DMS153 treated with DMSO at 0.1 percent for 48 hours (cell line): ENCODE results near the gene ATP6AP1.
"Not testable (repeated sequence)": the region's sequence is repeated elsewhere in the genome, so short reads cannot be mapped to it uniquely, and the experiment has no call there.

Experiments
- DNase-seq: peaks from one replicate; lab custom pipeline; 2025; ENCODE audit not compliant: unreplicated experiment; lab: John Stamatoyannopoulos, UW

ATP6AP1 gene

DNA sequence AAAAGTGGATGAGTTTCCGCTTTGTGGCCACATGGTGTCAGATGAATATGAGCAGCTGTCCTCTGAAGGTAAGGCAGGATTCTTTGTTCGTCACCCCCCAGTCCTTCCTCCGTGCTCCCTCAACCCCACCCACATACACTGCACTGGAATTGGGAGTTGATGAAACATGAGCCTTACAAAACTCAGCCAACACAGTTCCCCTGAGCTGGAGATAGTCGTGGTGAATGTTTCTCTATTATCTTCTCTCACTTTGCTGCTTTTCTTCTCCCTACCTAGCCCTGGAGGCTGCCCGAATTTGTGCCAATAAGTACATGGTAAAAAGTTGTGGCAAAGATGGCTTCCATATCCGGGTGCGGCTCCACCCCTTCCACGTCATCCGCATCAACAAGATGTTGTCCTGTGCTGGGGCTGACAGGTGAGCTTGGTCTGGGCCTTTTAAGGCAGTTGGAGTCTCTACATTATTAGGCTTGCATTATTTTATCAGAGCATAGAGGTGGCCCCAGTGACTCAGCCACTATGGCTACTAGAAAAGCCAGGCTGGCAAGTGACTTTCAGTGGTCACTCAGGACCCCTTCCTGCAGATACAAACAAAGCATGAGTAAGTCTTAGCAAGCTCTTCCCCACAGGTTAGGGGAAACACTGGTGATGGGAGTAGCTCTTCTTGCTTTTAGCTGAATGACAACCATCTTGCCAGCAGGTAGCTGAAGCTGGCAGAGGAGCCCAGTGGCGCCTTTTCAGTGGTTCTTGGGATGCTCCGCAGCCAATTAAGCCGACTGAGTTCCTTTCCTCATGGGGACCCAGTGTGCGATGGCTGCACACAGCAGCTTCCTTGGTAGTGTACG lies 28.7 kb upstream of the ATP6AP1 start:
- DNase-seq = no peak

DNA sequence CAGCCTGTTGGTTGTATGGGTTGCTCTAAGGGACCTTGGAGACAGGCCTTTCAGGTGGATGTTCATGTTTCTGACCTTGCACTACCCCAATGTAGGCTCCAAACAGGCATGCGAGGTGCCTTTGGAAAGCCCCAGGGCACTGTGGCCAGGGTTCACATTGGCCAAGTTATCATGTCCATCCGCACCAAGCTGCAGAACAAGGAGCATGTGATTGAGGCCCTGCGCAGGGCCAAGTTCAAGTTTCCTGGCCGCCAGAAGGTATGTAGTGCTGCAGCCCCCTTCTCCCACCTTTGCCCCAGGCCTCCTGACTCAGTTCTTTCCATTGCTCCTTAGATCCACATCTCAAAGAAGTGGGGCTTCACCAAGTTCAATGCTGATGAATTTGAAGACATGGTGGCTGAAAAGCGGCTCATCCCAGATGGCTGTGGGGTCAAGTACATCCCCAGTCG lies 28.1 kb upstream of the ATP6AP1 start:
- not testable (repeated sequence) for DNase-seq

DNA sequence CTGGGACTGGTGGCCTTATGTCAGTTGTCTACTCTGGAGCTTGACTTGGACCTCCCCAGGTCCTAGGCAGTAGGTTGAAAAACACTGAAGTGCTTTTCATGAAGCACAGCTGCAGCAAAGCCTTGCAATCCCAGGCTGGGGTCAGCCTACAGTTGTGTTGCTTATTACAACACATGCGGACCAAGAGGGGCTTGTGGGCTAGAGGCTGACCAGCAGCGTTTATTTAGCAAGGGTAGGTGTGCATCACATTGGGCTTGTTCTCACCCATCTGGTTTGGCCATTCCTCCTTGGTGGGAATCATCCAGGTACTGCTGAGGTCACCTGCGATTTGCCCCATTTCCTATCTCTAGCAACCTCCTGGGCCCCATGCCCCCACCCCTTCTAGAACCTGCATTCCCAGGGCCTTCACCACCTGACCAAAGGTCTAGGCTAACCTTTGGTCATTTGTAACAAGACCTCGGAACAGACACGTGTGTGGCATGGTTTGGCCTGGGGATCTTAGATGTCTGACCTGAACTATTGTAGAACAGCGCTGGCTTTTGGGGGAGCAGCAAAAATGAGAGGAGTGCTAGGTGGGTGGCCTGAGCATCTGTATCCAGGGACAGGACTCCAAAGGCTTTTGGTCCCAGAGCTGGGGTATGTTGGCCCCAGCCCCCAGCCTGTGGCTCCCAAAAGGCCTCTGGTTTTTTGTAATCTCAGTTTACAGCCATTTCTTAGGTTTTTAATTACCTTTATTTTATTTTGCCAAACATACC lies 27.3 kb upstream of the ATP6AP1 start:
- DNase-seq = no peak

DNA sequence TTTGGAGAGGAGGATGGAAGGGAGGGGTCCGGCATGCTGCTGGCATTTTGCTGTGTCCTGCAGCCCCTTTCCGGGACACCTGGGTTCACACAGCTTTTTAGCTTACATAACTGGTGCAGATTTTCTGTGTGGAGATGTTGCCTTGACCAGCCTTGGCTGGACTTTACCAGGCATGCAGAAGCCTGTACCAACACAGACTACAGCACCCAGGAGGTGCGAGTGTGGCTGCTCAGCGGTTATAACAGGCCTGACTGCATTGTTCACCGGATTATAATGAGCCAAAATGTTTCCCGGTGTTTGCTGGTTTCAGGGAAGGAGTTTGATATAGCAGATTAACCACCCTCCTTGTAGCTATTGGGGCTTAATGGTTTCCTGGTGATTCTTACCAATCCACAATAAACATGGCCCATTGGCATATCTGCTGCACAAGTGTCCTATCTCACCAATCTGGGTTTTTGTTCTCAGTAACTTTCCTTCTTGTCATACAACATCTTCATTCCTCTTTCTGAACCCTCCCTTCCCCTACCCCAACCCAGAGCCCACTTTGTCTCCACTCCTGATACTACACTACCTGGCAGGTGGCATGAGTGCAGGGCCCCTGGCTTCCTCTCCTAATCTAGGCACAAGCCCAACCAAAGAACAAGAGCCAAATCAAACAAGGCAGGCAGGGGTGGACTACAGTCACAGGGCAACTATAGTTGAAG lies 26.4 kb upstream of the ATP6AP1 start:
- no peak for DNase-seq

DNA sequence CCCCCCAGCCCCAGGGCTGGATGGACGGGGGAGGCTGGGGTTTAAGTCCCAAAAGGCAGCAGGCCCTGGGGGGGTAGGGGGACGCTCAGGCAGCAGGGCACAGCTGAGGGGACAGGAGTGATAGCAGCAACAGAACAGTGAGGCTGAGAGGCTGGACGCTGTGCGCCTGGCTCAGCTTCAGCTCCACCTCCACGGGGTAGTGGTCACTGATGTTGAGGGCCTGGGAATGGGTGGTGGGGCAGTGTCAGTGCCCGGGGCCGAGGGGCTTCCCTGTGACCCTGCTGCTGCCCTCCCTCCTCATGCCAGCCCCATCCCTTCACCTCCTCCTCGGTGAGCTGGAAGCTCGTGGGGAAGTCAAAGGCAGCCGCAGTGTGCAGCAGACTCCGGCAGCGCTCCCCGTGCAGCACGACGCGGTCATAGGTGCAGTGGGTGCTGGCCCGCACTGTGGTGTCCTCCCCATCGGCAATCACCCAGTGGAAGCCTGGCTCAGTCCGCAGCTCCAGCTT lies 25.8 kb upstream of the ATP6AP1 start:
- no peak for DNase-seq

DNA sequence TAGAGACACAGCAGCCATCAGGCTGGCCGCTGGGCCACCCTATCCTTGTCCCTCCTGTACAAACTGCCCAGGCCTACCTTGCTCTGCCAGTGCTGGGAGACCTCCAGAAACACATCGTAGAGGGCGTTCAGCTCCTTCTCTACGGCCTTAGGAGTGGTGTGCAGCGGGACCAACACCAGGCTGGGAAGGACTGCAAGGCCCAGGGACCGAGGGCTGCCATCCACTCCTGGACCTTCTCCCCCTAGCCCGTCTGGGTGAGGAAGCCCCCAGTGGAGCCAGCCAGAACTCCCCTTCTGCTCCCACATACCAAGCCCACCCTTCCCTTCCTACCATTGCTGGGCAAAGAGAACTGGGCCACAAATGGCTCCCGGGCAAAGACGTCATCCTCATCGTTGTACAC lies 25.3 kb upstream of the ATP6AP1 start:
- DNase-seq = no peak

DNA sequence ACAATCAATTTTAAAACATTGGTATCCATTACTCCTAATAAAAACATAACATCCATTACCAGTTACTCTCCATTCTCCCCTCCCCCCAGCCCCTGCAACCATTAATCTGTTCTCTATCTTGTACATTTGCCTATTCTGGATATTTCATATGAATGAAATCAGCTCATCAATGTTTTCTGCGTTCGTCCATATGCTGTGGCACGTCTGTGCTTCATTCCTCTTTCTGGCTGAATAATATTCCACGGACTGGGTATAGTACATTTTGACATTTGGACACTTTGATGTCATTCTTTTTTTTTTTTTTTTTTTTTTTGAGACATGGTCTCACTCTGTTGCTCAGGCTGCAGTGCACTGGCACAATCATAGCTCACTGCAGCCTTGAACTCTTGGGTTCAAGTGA lies 24.6 kb upstream of the ATP6AP1 start:
- no peak for DNase-seq

DNA sequence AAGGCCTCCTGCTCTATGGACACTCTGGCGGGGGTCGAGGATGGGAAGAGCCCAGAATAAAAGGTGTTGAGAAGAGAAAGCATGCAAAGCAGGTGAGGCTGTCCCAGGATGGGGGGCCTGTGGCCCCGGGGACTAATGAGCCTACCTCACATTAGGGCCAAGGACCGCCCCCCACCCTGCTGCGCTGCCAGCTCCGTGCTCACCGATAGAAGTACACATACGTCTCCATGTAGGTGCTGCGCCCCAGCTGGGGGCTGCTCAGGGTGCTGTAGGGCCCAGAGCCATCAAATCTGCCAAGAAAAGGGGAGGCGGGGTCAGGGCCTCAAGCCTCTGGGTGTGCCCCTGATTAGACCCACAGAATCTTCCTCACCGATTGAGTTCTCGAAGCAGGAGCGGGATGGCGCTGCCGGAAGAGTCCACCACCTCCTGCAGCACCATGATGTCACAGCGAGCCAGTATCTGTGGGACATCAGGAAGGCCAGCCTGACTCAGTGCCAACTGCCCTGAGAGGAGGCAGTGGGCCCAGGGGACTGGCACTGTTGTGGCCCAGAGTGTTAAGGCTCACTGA lies 23.8 kb upstream of the ATP6AP1 start:
- DNase-seq = no peak

DNA sequence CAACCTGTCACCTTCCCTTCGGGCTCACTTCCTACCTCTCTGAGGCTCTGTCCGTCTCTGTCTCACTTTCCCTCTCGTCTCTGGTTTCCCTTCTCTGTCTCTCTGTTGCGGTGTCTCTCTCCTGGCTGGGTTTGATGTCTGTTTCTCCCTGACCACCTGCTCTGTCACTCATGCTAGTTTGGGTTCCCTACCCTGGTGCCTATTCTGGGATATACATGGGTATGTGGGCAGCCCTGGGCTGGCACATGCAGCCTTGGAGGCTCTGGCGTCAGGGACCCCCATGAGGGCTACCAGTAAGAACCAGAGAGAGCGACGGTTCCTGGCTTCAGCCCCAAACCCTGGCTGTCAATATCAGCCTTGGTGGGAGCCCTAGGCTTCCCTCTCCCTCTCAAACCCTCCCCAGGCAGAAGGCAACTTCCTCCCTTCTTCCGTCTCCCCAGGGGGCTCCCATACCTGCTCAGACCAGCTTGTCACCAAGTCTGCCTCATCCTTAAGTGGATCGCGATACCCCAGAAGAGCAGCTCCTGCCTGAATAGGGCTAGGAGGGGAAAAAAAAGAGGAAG lies 19.7 kb upstream of the ATP6AP1 start:
- no peak for DNase-seq

DNA sequence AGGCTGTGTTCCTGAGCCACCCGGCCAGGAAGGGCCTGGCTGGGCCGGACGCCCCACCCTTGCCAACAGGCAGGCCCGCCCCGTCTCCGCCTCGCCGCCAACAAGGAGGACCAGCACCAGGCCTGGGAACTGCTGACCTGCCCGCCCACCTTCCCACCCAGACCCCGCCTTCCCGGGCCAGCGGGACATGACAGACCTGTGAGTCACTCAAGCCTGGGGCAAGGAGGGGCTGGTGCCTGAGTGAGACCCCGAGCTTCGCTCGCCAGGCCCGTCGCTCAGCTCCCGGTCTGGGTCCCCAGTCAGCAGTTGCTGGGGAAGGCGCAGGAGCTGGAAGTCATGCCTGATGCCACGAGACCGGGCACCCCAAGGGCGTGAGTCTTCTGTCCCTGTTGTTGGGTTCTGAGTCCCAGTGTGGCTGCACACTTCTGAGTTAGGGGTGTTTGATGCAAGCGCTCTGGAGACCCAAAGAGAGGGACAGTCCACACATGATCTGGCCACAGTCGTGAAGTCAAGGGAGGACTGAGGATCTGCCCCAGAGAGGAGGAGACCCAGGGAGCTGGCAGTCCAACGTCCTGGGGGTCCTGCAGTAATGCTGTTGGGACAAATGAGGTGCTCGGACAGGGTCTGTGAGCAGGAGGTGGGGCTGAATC lies 19.1 kb upstream of the ATP6AP1 start, which contains the start of gene DNASE1L1:
Gene DNASE1L1 (minus strand): TSS at position 33 of the 650 bp plus-strand sequence. CDS start 3,686 bp downstream, outside the sequence.
- no peak for DNase-seq

DNA sequence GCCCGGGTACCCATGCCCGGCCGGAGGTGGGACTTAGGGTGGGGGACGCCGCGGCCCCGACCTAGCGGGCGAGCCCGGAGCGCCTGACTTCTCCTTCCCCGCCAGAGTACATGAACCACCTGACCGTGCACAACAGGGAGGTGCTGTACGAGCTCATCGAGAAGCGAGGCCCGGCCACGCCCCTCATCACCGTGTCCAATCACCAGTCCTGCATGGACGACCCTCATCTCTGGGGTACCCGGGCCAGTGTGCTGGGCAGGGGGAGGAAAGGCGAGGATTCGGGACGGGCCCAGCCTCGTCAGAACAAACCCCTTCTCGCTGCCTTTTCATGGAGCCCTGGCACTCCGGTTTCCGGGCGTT lies 16.5 kb upstream of the ATP6AP1 start:
- DNase-seq = peak; percentile 18

DNA sequence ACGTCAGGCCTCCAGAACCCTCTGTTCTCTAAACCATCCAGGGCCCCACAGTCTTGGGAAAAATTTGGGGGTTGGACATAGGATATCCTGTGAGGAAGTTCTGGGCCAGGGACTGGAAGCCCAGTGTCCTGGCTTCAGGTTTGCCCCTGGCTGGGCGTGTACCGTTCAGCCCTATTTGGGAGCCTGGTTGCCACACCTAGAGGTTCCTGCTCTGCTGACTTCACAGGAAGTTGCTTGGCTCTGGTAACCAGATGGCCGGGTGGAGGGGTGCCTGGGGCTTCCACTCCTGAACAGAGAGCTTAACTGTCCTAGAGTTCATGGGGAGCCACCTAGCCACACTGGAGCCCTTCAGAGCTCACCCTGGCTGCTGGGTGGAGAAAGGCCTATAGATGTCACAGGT lies 16.0 kb upstream of the ATP6AP1 start:
- no peak for DNase-seq

DNA sequence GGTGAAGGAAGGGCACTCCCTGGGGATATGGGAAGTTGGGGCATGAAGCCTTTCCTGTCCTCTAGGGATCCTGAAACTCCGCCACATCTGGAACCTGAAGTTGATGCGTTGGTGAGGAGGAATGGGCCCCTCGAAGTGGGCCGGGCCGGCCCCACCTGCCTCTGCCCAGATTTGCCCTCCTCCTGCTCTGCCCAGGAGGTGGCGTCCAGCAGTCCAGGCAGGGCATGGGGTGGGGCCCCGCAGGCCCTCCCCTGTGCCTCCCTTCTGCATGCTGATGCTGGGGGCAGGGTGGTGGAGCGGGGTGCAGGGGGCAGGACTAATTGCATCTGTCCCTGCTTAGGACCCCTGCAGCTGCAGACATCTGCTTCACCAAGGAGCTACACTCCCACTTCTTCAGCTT lies 15.3 kb upstream of the ATP6AP1 start:
- DNase-seq = no peak

DNA sequence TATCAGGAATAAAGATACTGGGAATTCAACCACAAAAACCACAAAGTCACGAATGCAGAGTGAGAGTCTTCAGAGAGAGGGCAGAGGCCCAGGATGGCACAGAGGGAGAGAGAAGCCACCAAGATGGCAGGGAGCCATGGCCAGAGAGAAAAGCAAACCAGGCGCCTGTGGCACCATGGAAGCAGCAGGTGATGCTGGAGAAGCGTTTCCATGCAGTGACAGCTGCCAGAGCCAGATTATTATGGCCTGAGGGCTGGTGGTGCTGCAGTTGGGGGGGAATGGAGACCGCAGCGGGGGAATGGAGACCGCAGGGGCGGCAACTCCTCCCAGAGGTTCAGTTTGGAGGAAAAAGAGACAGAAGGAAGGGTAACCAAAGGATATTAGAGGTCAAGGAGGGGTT lies 11.3 kb upstream of the ATP6AP1 start:
- no peak for DNase-seq

DNA sequence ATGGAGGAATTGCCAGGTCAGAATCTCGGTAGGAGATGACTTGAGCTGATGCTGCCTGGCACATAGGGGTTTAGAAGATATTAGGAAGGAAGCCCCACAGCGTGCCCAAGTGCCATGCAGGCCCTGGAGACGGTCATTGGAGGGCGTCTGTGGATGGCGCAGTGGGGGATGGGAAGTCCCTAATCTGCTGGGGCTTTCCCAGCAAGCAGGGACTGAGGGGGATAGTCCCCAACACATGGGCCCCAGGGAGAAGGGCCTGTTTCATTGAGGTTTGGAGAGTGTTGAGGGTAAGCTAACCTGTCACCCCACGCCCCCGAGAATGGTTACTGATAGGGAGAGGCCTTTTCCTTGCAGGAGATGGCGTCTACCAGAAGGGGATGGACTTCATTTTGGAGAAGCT lies 9.3 kb upstream of the ATP6AP1 start:
- DNase-seq = no peak

DNA sequence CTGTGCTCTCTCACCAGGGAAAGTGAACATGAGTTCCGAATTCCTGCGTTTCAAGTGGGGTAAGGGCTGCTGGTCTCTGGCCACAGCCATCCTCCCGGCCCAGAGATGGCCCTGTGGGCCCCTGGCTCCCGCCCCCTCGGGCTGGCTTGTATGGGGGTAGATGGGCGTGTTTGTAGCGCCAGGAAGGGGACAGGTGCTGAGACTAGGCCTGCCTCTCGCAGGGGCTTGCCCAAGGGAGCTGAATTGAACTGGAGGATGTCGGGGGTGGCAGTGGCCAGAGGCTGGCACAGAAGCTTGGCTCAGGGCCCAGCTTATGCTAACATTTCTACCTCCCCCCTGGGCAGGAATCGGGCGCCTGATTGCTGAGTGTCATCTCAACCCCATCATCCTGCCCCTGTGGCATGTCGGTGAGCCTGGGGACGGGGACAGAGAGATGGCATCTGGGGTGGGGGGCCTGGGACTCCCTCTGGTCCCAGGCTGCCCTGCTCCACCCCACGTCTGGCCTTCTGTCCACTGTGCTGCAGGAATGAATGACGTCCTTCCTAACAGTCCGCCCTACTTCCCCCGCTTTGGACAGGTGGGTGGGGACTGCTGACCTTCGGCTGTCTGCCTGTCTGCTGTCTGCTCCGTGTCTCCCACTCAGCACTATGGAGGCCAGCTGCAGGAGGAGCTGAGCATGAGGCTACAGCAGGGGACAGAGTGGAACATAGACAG lies 8.6 kb upstream of the ATP6AP1 start:
- peak; percentile 25 for DNase-seq

DNA sequence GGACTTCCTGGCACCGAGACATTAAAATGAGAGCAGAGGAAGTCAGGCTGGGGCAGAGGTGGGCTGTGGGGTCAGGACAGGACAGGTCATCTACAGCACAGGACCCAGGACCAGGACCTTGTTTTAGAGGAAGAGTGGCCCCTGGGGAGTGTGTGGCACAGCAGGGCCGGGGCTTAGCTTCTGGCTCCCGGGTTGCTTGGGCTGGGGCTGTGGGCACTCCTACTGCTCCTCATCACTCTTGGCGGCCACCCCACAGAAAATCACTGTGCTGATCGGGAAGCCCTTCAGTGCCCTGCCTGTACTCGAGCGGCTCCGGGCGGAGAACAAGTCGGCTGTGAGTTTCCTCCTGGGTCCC lies 8.1 kb upstream of the ATP6AP1 start:
- no peak for DNase-seq

DNA sequence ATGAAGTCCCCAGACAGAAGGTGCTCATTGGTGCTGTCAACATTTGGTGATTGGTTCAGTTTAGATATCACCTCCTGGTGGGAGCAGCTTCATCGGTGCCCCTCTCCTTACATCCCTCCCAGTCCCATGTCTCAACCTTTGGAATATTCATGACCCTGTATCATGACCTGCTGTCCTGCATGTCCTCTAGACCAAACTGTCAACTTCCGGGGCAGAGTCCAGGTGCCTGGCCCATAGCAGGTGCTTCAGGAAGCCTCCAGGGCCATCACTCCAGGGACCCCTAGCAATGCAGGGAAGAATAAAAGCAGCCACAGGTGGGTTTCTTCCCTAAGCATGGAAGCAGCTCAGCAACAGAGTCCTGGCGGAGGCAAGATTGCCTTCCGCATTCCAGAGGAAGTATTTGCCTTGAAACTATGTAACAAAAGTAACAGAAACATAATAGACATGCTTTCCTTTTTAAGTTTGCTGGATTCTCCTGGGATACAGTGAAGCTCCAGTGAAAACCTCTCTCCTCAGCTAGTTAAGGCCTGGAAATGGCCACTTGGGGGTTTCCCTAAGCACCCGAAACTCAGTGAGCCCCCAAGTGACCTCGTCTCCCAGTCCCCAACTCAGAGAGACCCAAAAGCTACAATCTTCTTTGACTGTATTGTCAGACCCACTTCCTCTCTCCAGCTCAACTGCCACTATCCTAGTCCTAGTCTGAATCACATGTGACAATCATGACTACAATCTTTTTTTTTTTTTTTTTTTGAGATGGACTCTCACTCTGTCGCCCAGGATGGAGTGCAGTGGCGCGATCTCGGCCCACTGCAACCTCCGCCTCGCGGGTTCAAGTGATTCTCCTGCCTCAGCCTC lies 1.3 kb upstream of the ATP6AP1 start:
- DNase-seq = no peak

DNA sequence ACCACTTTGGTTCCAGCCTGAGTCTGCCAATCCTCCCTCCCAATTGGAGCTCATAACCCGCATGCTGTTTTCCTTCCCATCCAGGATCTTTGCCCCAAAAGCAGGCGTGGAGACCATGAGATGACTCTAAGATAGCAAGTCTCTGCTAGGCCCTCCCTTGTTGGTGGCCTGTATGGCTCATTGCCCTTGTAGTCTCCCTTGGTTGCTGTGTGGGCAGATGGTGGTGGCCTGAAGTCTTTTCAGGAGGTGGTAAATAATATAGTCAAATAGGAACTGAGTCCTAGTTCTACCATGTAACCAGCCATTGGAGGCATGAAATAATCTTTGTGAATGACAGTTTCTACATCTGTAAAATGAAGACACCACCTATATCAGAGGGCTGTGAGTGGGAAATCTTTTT lies 1.2 kb downstream of the ATP6AP1 start:
- no peak for DNase-seq
